NCI-H748 (cell line): ENCODE measurements around the gene SUPT3H.

Experiments
- DNase-seq: peaks from one replicate; lab custom pipeline; 2025; ENCODE audit not compliant: unreplicated experiment; lab: John Stamatoyannopoulos, UW

Gene SUPT3H

DNA sequence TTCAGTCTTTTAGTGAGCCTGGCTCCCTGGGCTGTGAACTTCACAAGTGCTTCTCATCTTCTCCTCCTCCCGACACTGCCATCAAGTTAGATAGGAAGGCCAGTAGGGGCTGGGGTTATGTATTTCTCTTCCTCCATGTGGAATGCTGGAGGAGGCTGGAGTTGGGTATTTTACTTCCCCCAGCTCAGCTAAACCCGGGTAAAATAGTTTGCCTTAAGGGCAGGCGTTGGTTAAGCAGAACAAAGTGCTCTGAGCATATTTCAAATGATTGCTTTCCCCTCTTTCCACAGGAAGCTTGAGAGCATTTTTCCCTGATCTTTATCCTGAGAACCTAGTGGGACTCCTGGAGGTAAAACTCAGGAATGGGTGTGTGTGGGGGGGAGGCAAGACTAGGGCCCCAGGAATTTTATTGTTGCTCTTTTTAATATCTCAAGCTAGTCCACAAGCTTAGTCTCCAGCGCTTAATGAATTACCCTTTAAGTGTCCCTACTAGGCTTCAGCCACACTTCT lies 16.9 kb upstream of the SUPT3H start:
- no peak for DNase-seq

DNA sequence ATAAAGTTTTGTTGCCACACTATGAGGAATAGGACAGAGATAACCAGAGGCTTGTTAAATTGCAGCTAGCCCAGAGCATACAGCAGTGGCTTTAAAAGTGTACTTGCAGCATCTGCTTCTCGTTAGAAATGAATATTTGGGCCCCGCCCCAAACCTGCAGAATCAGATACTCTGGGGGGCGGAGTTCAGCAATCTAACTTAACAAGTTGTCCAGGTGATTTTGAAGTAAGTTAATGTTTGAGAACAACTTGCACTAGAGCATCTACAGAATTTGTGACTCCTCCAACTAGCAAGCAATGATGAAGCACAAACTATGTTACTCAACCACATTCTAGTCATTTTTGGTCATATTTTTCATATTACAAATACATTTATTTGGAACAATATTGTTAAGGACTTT lies 10.6 kb upstream of the SUPT3H start:
- DNase-seq = no peak

DNA sequence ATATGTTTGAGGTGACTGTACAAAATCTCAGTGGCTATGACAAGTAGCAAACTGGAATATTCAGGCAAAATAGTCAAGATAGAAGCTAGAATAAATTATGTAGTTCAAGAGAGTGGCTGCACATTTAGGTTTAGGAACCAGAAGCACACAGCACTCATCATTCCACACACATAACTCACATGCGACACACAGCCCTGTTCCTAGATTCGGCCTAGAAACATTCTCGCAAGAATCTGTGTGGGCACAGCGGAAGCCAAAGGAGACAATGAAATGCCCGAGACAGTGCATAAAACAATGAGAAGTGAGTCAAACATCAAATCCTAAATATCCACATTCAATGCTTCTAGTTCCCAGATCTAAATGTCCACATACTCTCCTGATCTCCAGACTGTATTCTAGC lies 9.5 kb upstream of the SUPT3H start:
- no peak for DNase-seq

DNA sequence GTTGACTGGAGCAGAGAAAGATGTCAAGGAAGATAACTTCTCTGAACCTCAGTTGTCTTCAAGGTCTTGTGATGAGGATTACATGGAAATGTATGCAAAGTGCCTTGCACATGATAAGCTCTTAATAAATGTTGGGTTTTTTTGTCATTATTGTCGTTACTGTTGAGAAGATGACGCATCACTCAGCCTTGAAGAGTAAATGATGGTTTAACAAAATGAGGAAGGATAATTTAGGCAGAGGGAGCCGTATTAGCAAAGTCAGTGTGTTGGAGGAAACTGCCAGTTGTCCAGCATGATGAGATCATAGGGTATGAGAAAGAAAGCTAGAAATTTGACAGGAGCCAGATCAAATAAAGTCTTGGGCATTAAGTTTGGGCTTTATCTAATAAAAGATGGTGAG lies 8.8 kb upstream of the SUPT3H start:
- DNase-seq = no peak

DNA sequence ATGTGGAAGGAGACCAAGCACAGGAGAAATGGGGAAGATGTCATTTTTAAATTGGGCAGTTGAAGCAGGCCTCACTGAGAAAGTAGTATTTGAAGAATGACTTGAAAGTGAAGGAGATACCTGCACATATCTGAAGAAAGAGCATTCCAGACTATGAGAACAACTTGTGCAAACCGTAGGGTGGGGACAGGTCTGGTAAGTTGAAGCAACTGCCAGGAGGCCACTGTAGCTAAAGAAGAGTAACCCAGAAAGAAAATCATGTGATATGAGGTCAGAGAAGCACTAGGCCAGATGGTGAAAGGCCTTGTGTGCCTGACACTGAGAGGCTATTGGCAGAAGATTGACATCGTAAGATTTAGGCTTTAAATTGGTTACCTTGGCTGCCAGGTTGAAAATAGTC lies 4.7 kb upstream of the SUPT3H start:
- no peak for DNase-seq

DNA sequence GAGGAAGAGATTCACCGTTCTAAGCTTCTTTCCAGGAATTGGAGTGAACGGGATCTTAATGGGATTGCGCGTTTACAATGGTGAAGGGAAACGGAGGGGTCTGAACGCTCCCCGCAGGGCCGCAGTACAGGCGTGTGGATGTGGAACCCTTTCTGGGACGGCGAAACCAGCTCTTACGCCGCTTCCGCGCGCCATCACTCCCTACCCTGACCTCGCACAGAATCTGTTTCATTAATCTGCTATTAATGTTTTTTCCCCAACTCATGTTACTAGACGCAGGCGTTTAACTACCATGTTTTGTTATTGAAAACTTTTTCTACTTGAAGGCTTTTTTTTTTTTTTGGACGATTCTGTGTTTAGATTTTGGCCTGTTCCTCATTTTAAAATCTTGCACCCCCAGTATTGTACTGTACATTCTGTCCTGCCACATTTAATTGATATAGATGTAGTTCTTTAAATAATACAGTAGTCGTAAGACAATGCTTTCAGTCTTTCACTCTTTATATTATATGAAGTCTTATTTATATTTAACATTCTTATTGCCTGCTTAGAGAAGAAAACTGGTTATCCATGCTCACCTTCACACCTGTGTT lies 696 bp upstream of the SUPT3H start:
- peak; percentile 91 for DNase-seq

DNA sequence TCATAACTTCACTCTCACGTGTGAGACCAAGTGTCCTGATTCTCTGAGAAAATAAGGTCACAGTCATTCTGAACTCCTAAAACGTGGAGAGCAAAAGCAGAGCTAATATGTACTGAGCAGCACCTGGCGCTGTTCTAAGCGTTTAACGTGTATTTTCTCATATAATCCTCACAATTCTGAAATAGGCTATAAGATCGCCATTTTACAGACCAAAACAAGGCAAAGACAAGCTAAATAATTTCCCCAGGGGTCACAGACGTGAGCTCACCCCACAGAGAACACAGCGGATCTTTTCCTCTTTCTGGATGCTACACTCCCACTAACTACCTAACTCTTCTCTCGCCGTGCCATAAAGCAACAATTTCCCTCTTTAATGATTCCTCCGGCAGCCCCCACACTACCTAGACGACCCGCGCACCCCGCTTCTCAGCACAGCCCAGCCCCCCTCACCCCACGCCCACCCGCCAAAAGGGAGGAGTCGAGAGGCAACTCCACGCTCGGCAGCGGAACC lies 636 bp downstream of the SUPT3H start:
- DNase-seq = peak; percentile 64

DNA sequence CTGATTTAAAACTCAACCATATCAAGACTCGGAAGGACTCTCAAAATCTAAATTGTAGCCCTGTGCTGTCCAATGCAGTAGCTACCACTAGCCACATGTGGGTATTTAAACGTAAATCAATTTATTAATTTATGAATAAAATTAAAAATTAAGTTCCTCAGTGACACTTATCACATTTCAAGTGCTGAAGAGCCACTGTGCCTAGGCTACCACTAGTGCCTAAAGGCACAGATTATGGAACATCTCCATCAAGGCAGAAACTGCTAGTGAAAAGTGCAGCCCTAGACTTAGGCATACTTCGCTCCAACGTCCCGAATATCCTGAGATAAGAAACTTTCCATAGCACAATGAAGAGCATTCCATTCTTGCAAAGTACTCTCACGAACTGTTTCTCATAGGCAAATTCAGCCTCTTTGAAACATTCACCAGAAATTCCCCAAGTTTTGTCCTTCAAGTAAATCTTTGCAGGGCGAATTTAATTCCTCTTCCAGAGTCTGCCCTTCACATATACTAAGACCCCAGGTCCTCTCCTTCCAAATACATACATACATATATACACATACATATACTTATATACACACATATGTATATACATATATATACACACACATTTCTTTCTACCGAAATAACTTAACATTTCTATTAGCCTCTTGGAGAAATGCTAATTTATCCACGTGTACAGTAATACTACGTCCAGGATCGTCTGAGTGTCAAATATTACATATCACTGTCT lies 1.3 kb downstream of the SUPT3H start:
- no peak for DNase-seq

DNA sequence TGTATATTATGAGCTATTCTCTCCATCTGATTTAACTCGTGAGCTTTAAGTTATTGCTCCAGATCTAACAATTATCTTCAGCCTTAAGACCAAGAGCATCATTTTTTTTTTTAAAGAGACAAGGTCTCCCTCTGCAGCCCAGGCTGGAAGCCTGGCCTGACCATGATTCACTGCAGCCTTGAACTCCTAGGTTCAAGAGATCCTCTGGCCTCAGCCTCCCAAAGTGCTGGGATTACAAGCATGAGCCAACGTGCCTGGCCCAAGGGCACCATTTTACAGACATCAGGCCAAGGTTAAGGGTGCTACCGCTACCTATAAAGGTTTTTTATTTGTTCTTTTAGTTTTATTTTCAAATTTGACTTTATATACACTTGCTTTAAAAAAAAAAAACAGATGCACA lies 2.3 kb downstream of the SUPT3H start:
- DNase-seq = no peak

DNA sequence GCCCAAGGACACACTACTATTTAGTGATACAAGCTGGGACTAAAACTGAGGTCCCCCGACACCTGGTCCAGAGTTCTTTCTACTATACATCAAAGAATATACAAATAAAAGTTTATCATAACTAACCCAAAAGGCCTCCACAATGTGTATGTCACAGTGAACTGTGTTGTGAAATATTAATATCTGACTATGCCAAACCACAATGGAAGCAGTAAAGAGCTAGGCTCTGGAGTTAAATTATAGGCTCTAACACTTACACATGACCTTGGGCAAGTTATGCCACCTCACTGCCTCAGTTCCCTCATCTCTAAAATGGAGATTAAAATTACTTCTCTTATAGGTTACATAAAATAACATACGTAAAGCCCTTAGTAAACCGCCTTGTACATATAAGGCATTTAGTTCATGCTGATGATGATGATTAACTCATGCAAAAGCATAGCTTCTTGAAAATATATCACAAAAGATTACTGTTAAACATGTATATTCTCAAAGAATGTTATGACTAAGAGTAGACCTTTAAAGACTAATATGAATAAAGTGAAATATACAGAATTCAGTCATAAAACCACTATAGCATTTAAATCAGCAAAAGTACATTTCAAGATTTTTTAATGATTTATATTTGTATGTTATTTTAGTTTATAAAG lies 5.7 kb downstream of the SUPT3H start:
- no peak for DNase-seq

DNA sequence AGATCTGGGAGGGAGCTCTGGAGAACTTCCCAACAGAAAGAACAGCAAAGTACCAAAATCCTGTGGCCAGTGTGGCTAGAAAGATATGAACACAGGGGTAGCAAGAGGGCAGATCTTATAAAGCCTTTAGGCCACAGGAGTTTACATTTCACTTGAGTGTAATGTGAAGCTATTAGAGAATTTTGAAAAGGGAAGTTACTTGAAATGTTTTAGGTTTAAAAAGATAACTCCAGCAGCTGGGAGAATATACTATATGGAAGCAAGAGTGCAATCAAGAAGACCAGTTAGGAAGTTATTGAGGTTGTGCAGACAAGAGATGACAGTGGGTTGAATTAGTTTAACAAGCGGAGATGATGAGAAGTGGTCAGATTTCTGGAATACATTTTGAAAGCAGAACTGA lies 7.9 kb downstream of the SUPT3H start:
- no peak for DNase-seq

DNA sequence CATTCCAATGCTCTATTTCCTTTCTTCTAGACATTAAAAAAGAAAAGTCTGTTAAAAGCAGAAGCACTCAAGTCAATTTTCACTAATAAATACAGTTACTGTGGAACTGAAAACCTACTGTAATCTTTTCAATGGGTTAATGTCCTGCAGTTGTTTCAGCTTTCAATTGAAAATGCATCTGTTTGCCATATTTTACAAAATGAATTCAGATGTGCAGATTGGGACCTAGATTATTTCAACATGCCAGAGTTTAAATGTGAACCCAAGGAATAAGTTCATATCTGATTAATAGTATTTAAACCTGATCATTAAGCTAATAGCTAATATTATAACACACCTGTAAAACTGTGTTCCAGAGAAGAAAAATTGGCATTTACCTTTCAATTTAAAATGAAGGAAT lies 9.7 kb downstream of the SUPT3H start:
- no peak for DNase-seq

DNA sequence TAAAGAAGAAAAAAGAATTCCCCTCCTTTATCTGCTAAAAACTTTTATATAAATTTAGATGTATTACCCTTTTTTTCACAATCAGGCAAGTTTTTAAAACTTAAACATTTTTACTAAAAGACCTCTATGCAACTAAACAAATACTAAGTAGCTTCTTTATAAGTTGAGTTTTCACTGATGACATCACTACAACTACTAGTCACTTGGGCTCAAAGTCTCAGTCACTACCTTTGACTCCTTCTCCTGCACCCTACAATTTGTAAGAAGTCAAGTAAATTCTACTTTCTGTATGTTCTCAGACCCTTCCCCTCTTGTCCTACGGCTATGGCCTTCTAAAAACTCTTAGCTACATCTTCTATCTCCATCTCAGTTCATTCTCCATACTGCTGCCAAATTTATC lies 11.2 kb downstream of the SUPT3H start:
- no peak for DNase-seq

DNA sequence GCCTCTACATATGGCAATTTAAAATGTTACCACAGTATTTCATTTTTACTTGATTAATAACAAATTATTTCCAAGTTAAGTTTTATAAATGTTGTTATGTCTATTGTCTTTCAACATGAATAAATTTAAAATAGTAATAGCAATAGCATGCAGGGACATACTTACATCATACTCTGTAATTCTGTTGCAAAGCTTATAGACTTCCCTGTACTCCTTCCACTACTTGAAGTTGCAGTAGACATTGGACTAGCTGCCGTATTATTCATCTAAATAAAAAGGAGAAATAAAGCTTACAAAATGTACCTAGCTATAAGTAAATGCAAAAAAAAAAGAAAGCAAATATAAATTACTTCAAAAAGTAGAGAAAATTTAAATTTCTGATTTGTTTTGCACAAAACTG lies 12.7 kb downstream of the SUPT3H start:
- no peak for DNase-seq

DNA sequence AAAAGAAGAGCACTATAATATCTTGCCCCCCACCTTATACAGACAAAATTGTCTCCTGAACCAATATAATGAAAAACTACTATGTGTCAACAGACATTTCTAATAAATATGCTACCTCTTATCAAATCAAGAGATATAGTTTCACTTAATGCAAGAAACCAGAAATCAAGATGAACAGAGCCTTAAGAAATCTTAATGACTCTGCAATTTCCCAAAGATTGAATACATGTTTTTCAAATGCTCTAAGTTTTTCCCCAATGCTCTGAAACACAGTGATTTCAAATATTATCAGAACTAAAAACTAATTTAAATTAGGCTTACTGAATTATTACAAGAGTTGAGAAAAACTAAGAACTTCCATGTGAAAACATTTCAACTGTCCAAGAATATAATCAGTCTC lies 13.3 kb downstream of the SUPT3H start:
- no peak for DNase-seq

DNA sequence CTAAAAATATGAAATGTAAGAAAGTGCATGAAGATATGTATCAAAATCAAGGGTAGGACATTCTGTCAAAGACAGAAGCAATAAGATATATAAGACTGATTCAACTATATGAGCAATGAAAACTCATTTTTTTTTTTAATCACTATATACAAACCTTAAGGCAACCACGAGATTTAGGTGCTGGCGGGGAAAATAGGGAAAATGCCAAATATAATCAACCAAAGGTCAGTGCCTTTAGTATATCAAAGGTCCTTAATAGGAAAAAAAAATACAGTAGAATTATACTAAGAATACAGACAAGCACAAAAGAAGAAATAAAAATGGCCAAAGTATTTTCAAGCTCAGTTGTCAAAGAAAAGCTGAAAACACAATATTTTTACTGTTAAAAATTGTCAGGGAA lies 24.1 kb downstream of the SUPT3H start:
- no peak for DNase-seq

DNA sequence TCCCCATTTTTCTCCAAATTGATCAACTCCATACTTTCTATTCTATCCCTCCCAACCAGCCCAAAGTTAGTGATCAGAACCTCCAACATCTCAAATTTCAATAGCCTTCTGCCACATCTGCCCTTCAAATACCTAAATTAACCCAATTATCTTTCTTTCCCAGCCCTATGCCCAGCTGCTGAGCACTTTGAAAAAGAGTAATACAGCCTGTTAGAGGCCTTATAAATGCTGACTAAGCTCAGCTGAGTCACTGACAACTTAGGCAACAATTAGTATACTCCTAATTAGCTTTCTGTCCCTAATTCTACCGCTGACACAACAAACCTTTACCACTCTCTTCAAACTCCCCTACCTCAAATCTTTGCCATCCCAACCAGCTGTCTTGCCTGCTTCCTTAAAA lies 26.1 kb downstream of the SUPT3H start:
- DNase-seq = peak; percentile 18

DNA sequence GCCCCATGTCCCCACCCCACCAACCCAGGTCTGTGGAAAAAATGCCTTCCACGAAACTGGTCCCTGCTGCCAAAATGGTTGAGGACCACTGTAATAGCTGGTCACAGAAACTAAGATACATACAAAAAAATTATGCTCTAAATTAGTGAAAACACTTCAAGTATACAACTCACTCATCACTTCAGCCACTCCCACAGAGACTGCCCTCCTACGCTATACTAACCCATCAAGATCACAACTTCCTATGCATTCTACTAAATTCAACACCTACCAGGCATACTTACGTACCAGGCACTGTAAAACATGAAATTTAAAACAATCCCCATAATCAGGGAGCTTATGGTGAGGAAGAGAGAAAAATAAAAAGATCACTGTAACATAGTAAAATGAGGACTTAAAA lies 26.7 kb downstream of the SUPT3H start:
- DNase-seq = no peak

DNA sequence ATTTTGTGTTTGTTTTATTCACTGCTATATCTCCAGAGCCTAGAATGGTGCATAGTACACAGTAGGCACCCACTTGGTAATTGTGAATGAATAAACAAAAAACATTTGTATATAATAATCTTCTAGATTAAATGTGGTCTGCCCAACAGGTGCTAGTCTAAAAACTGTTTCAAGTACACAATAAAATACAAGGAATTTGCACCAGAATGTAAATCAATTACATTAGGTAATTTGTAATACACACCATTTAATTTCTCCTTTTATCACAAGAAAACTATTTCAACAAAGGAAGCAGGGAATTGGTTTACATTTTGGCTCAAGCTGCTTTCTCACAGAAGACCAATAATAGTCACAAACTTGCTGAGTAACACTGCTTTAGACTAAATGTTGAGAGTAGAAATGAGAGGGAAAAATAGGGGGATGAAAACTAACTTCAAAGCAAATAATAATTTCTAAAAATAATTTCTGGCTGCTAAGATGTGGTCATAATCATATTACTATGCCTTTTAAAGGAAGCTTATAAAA lies 27.5 kb downstream of the SUPT3H start:
- DNase-seq = no peak

DNA sequence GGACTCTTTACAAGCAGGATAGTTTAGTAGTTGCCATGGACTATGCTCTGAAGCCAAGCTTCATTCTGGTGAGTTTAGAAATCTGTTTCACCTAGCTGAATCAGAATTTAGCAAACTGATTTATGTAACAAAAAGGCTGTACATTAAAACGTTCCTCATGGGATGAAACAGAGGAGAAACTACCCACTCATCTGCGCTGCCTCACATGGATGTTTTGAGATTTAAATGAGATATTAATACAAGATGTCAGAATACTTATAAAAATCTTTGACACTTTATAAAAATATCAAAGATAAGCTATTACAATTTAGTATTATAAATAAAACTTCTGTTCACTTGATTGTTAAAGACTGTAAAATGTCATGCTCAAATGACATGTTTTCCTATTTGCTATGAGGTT lies 32.8 kb downstream of the SUPT3H start:
- no peak for DNase-seq

DNA sequence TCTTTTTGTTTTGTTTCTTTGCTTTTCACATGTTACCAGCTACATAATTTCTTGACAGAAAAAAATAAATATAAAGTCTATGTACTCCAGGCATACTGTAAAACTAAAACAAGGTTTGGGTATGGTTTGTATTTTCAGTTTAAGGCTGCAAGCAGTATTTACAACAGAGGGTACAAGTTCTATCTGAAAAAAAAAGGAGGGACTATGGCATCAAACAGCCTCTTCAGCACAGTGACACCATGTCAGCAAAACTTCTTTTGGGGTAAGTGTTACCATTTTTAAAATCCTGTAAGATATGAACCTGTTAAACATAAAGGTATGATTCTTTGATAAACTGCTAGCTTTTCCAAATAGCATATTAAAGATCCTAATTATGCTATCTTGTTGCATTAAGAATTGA lies 49.2 kb downstream of the SUPT3H start:
- DNase-seq = no peak

DNA sequence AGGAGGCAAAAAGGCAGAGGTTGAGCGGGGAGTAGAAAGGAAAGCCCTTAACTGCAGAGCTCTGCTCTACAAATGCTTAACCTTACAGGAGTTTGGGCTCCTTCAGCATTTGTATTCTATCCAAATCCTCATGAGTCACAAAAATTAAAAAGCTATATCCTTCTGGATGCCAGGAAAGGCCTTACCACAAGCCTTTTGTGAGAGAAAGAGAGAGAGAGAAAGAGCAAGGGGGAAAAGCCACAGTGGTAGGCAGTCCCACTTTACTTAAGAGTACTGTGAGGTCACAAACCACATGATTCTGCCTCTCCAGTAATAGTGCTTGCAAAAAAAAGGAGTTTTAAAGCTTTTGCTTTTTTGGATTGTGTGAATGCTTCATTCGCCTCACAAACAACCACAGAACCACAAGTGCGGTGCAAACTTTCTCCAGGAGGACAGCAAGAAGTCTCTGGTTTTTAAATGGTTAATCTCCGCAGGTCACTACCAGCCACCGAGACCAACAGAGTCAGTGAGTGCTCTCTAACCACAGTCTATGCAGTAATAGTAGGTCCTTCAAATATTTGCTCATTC lies 49.7 kb downstream of the SUPT3H start, which contains the start of gene RUNX2:
RUNX2 (plus strand) TSS at position 375 of the 567 bp plus-strand sequence. CDS start 397 bp downstream, outside the sequence.
- no peak for DNase-seq
